Fibroblast of mammary gland (primary cell): ENCODE results near the gene PSPH.

ENCODE experiments used
- DNase-seq: peaks from one replicate; pipeline ENCODE4 v3.0.0-alpha.2; 2010; ENCODE audit warnings: low read depth
- H3K4me3 ChIP-seq: 2 replicates; pipeline ENCODE4 v1.5.1; 2011; ENCODE audit warnings: low read depth, mild to moderate bottlenecking, low read length, moderate library complexity; ENCODE audit not compliant: control insufficient read depth
- TF ChIP-seq, protein P1 (sequence below): conservative IDR thresholded peaks from 2 replicates; pipeline ENCODE4 v1.5.1; 2011; ENCODE audit warnings: low read depth, low read length, inconsistent platforms; ENCODE audit not compliant: control insufficient read depth, insufficient read depth

Gene PSPH

GRCh38 chr7:55969391-55969790 lies 81.9 kb downstream of the PSPH start:
- DNase-seq: no peak
- H3K4me3 ChIP-seq: no peak overlapping the region
- TF ChIP-seq, protein P1, sequence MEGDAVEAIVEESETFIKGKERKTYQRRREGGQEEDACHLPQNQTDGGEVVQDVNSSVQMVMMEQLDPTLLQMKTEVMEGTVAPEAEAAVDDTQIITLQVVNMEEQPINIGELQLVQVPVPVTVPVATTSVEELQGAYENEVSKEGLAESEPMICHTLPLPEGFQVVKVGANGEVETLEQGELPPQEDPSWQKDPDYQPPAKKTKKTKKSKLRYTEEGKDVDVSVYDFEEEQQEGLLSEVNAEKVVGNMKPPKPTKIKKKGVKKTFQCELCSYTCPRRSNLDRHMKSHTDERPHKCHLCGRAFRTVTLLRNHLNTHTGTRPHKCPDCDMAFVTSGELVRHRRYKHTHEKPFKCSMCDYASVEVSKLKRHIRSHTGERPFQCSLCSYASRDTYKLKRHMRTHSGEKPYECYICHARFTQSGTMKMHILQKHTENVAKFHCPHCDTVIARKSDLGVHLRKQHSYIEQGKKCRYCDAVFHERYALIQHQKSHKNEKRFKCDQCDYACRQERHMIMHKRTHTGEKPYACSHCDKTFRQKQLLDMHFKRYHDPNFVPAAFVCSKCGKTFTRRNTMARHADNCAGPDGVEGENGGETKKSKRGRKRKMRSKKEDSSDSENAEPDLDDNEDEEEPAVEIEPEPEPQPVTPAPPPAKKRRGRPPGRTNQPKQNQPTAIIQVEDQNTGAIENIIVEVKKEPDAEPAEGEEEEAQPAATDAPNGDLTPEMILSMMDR: no peak

DNA sequence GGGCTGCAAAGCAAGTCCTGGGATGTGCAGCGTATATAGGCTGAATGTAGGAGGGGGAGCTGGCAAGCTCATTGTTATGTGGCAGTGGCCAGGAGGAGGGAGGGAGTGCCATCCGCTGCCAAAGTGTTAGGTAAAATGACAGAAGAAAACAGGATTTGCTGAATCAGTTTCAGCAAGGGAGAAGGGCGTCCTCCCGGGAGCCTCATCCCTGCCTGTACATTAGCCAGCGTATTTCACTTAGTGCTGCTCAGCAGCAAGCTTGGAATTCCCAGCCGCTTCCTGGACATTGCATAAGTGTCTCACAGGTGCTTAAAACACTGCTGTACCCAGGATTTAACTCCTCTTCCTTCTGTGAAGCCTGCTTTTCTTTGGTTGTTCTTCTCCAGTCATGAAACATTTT lies 84.4 kb downstream of the PSPH start:
- no peak for DNase-seq
- H3K4me3 ChIP-seq: no peak overlapping the region
- TF ChIP-seq, protein P1: no peak

GRCh38 chr7:55965805-55966421 lies 85.3 kb downstream of the PSPH start:
- H3K4me3 ChIP-seq: no peak overlapping the region
- DNase-seq: peak; percentile 85
- TF ChIP-seq, protein P1: no peak

- peak; percentile 43 for DNase-seq
- TF ChIP-seq, protein P1: no peak
- peak overlapping the region; percentile 61 for H3K4me3 ChIP-seq
Observed at GRCh38 chr7:55965100-55965470, 86.2 kb downstream of the PSPH start.

DNA sequence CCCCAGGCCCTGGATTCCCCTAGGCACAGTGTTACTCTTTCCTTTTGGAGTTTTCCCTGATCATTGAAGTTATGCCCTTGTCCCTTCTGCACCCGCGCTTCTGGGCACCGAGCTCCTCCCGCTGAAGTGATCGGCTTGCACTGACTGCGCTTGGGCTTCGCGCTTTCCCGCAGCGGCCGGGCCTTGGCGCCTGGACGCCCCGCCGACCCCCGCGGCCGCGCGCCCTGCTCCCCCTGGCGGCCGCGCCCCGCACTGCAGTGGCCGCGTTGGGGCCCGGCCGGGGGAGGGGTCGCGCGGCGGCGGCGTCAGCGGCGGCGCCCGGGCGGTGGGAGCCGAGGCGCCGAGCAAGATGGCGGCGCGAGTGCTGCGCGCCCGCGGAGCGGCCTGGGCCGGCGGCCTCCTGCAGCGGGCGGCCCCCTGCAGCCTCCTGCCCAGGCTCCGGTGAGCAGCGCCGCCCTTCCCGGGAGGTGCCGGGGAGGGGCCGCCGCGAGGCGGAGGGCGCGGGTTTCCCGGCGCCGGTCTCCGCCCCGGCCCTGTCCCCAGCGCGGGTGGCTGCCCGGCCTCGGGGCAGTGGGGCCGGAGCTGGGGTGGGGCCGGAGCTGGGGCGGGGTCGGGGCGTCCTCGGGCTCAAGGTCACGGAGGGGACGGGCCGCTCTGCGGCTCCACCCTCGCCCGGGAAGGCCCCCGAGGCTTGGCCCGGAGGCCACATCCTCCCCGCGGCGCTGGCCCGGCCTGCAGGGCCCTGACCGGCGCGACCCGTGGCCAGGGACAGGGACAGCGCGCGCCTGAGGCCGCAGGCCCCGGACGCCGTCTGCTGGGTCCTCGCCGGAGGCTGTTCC lies 86.8 kb downstream of the PSPH start, which contains the start of gene NIPSNAP2:
Gene NIPSNAP2, plus strand, starts transcription at position 325 of the 839 bp plus-strand sequence. Its CDS starts 25 bp downstream, at position 350.
- DNase-seq: peak; percentile 44
- H3K4me3 ChIP-seq: peak within 1 kb of the TSS; percentile 61
- TF ChIP-seq, protein P1: no peak

- peak overlapping the region; percentile 50 for H3K4me3 ChIP-seq
- DNase-seq: no peak
- TF ChIP-seq, protein P1: no peak
Observed at GRCh38 chr7:55963584-55964168, 87.6 kb downstream of the PSPH start.
